ENCODE data around the gene DOCK4.

DNA sequence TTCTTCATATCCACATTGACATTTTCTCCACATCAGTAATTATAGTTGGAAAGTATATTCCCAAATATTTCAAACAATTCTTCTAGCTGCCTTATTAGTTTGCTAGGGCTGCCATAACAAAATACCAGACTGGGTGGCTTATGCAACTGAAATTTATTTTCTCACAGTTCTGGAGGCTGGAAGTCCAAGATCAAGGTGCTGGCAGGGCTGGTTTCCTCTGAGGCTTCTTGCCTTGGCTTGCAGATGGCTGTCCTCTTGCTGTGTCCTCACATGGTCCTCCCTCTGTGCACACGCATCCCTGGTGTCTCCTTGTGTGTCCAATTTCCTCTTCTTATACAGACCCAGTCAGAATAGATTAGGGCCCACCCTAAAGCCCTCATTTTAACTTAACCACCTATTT lies 34.5 kb downstream of the DOCK4 start:
- TF ChIP-seq, protein P1, sequence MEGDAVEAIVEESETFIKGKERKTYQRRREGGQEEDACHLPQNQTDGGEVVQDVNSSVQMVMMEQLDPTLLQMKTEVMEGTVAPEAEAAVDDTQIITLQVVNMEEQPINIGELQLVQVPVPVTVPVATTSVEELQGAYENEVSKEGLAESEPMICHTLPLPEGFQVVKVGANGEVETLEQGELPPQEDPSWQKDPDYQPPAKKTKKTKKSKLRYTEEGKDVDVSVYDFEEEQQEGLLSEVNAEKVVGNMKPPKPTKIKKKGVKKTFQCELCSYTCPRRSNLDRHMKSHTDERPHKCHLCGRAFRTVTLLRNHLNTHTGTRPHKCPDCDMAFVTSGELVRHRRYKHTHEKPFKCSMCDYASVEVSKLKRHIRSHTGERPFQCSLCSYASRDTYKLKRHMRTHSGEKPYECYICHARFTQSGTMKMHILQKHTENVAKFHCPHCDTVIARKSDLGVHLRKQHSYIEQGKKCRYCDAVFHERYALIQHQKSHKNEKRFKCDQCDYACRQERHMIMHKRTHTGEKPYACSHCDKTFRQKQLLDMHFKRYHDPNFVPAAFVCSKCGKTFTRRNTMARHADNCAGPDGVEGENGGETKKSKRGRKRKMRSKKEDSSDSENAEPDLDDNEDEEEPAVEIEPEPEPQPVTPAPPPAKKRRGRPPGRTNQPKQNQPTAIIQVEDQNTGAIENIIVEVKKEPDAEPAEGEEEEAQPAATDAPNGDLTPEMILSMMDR (conservative IDR thresholded peaks at IDR 0.05), result no peak
- no peak for TF ChIP-seq ZFX (IDR thresholded peaks at IDR 0.05)

Measured in C4-2B (cell line).